ENCODE measurements around the gene HECW1. TPM values are rescaled to one million over a fixed set of nuclear protein-coding genes. Genes with fewer than 3 reads are reported as not detected.

The HECW1 gene
- total RNA-seq, 1 experiment from 2014 or later: 2.7 TPM

- TF ChIP-seq EZH2 (IDR thresholded peaks at IDR 0.05; ENCODE audit: low read depth) (no peak), CTCF (conservative IDR thresholded peaks at IDR 0.05) (no peak)
- ChIA-PET POLR2A (ENCODE audit: unreplicated experiment) (no interaction called here), CTCF (no interaction called here)
- Histone ChIP-seq H3K36me3 (ENCODE audit: low read depth) (no peaks in the 10 kb centered on the region), H3K27ac (no peak overlapping the region), H3K9me2 (ENCODE audit: insufficient read depth) (no peaks in the 10 kb centered on the region), H3K4me2 (no peak overlapping the region), H2AFZ (no peak overlapping the region), H3K4me1 (replicated peaks; ENCODE audit: insufficient read depth) (no peaks in the 10 kb centered on the region), H3K27me3 (ENCODE audit: insufficient read depth, low read depth) (peaks cover 30% of the 10 kb centered on the region), H4K20me1 (ENCODE audit: insufficient read depth) (no peaks in the 10 kb centered on the region), H3K79me2 (ENCODE audit: low read depth) (no peaks in the 10 kb centered on the region), H3F3A (ENCODE audit: insufficient read depth, low read depth) (no peaks in the 10 kb centered on the region), H3K9me3 (ENCODE audit: insufficient read depth, low read depth) (no peaks in the 10 kb centered on the region), H3K4me3 (no peak overlapping the region)
- intact Hi-C loops (cut with micrococcal nuclease; ENCODE audit: unreplicated experiment): no loop called here
- DNase-seq: no peak
- BruUV-seq (replicated peaks): no TSS peak
Observed at GRCh38 chr7:43143918-43144589, 31.6 kb downstream of the HECW1 start.

DNA sequence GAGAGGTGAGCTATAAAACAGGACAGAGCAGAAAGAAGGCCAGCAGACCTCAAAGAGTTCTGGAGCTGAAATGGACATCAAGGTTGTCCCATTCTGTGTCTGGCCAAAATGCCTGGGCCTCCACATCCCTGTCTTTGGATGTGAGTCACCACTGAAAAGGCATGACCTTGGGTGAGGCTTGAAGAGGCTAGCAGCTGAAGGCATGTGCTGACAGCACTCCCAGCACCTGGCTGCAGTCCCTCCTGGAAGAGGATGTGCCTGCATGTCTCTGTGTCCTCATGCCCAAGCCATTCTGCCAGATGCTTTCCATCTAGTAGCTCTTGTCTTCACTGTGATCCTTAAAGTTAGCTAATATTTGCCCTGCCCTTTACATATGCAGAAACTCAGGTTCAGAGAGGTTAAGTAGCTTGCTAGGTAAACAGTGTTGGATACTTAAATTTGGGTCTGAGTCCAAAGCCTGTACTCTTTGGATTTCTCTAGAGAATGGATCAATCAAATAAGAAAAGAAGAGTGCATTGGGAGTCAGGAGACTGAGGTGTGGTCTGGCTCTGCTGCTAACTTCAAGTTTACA lies 35.8 kb downstream of the HECW1 start:
- Histone ChIP-seq H3K4me2 (no peak overlapping the region), H3K9me2 (ENCODE audit: insufficient read depth) (no peaks in the 10 kb centered on the region), H3K27ac (no peak overlapping the region), H3K36me3 (ENCODE audit: low read depth) (no peaks in the 10 kb centered on the region), H3K4me1 (replicated peaks; ENCODE audit: insufficient read depth) (no peaks in the 10 kb centered on the region), H3K4me3 (no peak overlapping the region), H2AFZ (no peak overlapping the region), H3K79me2 (ENCODE audit: low read depth) (no peaks in the 10 kb centered on the region), H4K20me1 (ENCODE audit: insufficient read depth) (no peaks in the 10 kb centered on the region), H3K9me3 (ENCODE audit: insufficient read depth, low read depth) (no peaks in the 10 kb centered on the region), H3F3A (ENCODE audit: insufficient read depth, low read depth) (no peaks in the 10 kb centered on the region), H3K27me3 (ENCODE audit: insufficient read depth, low read depth) (no peaks in the 10 kb centered on the region)
- BruUV-seq (replicated peaks): no TSS peak
- intact Hi-C loops (cut with micrococcal nuclease; ENCODE audit: unreplicated experiment): no loop called here
- TF ChIP-seq CTCF (conservative IDR thresholded peaks at IDR 0.05): no peak
- TF ChIP-seq EZH2 (IDR thresholded peaks at IDR 0.05; ENCODE audit: low read depth): no peak
- no peak for DNase-seq
- CTCF ChIA-PET: no interaction called here
- POLR2A ChIA-PET (ENCODE audit: unreplicated experiment): interaction anchor here (0.6 kb wide), 1 partner anchor 445 kb away, joined by 3 read pairs; no protein-coding TSS in a partner anchor

GRCh38 chr7:43151076-43151475 lies 38.6 kb downstream of the HECW1 start:
- no peaks in the 10 kb centered on the region for H3K4me1 ChIP-seq (replicated peaks; ENCODE audit: insufficient read depth)
- ChIA-PET CTCF (no interaction called here), POLR2A (ENCODE audit: unreplicated experiment) (no interaction called here)
- H3K27me3 ChIP-seq (ENCODE audit: insufficient read depth, low read depth): no peaks in the 10 kb centered on the region
- intact Hi-C loops (cut with micrococcal nuclease; ENCODE audit: unreplicated experiment): no loop called here
- H3K9me2 ChIP-seq (ENCODE audit: insufficient read depth): no peaks in the 10 kb centered on the region
- BruUV-seq (replicated peaks): no TSS peak
- no peaks in the 10 kb centered on the region for H3K36me3 ChIP-seq (ENCODE audit: low read depth)
- TF ChIP-seq EZH2 (IDR thresholded peaks at IDR 0.05; ENCODE audit: low read depth): no peak
- no peak for TF ChIP-seq CTCF (conservative IDR thresholded peaks at IDR 0.05)
- no peaks in the 10 kb centered on the region for H3K9me3 ChIP-seq (ENCODE audit: insufficient read depth, low read depth)
- no peaks in the 10 kb centered on the region for H3F3A ChIP-seq (ENCODE audit: insufficient read depth, low read depth)
- no peak overlapping the region for H3K4me2 ChIP-seq
- H3K27ac ChIP-seq: no peak overlapping the region
- H4K20me1 ChIP-seq (ENCODE audit: insufficient read depth): no peaks in the 10 kb centered on the region
- H2AFZ ChIP-seq: no peak overlapping the region
- no peaks in the 10 kb centered on the region for H3K79me2 ChIP-seq (ENCODE audit: low read depth)
- no peak overlapping the region for H3K4me3 ChIP-seq
- no peak for DNase-seq

All from PC-9 (cell line).